Mesenteric fat pad (tissue), 1 donor: ENCODE measurements around the gene DCC. TPM values are rescaled to one million over a fixed set of nuclear protein-coding genes. Genes with fewer than 3 reads are reported as not detected.

Experiments used
- DNase-seq: peaks from one replicate; pipeline ENCODE4 v3.0.0-alpha.2; 2020; ENCODE audit warnings: low spot score
- long read RNA-seq: library from polyadenylated mRNA; unstranded; transcript quantifications from one replicate; pipeline ENCODE4 v2.0.0, GENCODE V29; 2020
- total RNA-seq: library from RNA; stranded (reverse); fragmentation: NEBNext Ultra II Directional; extraction: Animal tissue kit (Norgen Biotek cat#: 25700); gene quantifications from one replicate; pipeline ENCODE4 v1.2.1, GENCODE V29; 2021
- donor health status: DM: yes; HTN: yes; CAD: no.

Gene DCC, protein sequence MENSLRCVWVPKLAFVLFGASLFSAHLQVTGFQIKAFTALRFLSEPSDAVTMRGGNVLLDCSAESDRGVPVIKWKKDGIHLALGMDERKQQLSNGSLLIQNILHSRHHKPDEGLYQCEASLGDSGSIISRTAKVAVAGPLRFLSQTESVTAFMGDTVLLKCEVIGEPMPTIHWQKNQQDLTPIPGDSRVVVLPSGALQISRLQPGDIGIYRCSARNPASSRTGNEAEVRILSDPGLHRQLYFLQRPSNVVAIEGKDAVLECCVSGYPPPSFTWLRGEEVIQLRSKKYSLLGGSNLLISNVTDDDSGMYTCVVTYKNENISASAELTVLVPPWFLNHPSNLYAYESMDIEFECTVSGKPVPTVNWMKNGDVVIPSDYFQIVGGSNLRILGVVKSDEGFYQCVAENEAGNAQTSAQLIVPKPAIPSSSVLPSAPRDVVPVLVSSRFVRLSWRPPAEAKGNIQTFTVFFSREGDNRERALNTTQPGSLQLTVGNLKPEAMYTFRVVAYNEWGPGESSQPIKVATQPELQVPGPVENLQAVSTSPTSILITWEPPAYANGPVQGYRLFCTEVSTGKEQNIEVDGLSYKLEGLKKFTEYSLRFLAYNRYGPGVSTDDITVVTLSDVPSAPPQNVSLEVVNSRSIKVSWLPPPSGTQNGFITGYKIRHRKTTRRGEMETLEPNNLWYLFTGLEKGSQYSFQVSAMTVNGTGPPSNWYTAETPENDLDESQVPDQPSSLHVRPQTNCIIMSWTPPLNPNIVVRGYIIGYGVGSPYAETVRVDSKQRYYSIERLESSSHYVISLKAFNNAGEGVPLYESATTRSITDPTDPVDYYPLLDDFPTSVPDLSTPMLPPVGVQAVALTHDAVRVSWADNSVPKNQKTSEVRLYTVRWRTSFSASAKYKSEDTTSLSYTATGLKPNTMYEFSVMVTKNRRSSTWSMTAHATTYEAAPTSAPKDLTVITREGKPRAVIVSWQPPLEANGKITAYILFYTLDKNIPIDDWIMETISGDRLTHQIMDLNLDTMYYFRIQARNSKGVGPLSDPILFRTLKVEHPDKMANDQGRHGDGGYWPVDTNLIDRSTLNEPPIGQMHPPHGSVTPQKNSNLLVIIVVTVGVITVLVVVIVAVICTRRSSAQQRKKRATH (N-terminal part only)
- total RNA-seq: 0.42 TPM
- long read RNA-seq: 0 reads

DNA sequence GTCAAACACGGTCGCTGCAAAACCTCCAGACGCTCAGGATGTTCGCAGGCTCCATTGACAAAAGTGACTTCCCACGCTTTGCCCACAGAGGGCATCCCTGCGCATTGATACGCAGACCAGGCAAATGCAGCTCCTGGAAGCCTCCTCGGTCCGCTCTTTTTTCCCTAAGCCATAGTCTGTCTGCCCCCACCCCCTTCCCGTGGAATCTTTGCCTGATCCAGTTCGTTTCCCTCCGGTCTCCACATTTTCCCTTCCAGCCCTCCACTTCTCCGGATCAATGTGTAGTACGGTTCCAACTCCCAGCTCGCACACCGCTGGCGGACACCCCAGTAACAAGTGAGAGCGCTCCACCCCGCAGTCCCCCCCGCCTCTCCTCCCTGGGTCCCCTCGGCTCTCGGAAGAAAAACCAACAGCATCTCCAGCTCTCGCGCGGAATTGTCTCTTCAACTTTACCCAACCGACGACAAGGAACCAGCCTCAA is at the start of gene DCC:
Gene DCC (plus strand): TSS at position 307 of the 481 bp plus-strand sequence. CDS start 591 bp downstream, outside the sequence.
- DNase-seq: no peak

- no peak for DNase-seq
Observed at GRCh38 chr18:52310651-52311050, 29.3 kb upstream of the DCC start.

GRCh38 chr18:52311331-52311730 is 28.7 kb upstream of the DCC start:
- DNase-seq: no peak

GRCh38 chr18:52312346-52312745 is 27.7 kb upstream of the DCC start:
- DNase-seq: no peak

GRCh38 chr18:52313213-52313612 is 26.8 kb upstream of the DCC start:
- no peak for DNase-seq

DNA sequence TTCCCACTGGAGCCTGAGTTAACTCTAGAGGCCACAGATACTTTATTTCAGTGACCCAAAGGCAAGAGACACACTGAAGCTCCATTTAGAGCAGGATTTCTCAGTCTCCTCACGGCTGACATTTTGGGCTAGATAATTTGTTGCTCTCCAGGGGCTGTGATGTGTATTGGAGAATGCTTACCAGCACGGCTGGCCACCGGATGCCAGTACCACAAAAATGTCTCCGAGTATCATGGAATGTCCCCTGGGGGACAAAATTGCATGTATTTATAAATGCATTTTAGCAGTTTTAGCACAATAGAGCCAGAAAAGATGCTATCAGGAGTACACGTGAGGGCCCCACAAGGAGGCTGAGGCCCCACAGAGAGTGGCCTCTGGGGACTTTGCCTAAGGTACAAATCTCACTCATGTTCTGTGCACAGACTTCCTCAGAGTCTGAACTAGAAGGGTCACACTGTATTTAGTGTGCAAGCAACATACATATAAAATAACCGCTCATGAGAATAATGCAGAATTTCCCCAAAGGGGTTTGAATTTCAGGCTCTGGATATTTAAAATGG is 20.5 kb upstream of the DCC start:
- no peak for DNase-seq

GRCh38 chr18:52322307-52322706 is 17.7 kb upstream of the DCC start:
- DNase-seq: no peak

DNA sequence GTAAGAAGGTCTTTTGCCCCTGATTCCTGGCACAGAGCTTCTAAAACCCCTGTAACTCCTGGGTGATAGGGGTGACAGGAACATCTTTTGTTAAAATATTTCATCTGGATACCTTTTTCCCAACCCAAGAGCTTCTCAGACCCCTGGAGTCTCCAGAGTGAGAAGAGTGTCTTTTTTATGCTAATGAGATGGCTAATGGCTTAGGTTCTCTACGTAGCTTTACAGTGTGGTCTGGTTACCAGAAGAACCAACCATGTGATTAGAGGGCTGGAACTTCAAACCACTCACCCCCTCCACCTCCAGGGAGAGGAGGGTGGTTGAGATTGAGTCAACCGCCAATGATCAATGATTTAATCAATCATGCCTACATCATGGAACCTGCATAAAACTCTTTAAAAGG is 16.2 kb upstream of the DCC start:
- no peak for DNase-seq

DNA sequence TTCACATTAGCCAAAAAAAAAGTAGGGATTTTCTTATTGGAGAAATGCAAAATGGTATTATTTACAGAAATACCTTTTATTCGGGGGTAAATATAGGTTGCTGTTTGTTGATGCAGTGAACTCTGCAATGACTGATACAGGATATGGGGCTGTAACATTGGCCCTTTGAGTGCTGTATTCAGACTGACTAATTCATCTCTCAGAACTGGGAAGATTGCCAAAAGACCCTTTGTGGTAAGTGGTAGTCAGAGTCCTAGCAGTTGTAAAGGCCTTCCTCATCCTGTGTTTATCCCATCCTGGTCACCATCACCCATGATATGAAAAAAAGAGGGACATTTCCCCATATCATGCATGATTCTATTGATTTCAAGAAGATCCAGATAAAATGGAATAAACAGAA is 14.0 kb upstream of the DCC start:
- DNase-seq: no peak

DNA sequence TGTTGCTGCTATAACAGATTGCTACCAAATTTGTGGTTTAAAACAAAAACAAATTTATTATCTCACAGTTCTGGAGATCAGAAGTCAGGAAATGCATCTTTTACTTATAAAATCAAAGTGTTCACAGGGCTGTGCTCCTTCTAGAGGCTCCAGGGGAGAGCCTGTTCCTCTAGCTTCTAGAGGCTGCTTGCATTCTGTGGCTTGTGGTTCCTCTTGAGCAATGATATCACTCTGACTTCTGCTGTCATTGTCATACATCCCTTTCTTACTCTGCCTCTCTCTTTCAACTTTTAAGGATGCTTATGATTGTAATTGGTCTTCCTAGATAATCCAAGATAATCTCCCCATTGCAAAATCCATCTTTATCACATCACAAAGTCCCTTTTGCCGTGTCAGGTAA is 6.1 kb upstream of the DCC start:
- no peak for DNase-seq

DNA sequence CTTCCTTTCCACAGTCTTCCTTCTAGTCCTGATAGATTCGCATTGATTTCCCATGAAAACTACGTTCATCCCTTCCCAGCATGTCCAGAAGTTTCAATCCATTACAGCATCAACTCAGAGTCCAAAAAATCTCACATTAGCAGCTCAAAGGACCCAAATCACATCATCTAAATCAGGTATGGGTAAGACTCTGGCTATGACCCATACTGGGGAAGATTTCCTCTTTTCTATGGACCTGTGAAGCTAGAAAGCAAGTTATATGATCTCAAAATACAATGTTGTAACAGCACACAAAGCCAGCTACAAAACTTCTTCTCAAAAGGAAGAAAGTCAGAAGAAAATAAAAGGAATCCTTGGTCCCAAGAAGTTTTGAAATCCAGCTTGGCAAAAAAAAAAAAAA is 5.7 kb upstream of the DCC start:
- DNase-seq: no peak

GRCh38 chr18:52334896-52335295 is 5.1 kb upstream of the DCC start:
- DNase-seq: no peak

- no peak for DNase-seq
Observed at GRCh38 chr18:52337276-52337675, 2.7 kb upstream of the DCC start.

GRCh38 chr18:52340406-52341102 is 557 bp downstream of the DCC start:
- DNase-seq: no peak

GRCh38 chr18:52341103-52341432 is 1.1 kb downstream of the DCC start:
- no peak for DNase-seq

DNA sequence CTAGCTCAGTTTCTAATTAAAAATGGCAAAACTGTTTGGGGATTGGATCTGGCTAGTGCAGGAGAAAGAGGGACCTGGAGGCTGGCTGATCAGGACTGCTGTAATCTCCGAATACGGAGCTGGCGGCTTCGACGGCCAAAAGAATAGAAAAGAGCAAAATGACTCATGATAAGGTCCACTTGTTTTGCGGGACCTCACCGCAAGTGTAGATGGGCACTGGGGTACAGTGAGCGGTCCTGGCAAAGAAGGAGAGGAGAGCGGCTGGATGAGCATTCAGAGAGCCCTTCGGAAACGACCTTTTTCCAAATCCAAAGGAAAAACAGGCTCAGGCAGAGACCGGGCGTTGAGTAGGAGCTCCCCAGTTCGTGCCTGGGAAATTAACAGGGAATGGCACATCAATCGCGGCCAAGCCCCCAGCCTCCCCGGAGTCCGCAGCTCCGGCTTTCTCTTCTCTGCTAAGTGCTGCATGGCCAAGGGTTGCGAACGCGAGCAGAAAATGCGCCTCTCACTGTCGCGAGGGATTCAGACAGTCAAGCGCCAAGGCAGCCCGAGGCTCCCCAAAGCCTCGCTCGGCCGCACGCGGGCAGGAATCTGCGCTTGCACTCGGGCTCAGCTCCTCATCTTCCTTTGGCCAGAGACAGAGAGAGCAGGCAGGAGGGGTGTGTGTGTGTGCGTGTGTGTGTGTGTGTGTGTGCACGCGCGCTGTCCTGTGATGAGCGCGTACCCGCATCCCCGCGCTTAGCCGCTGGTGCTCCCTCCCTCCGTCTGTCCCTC is 1.8 kb downstream of the DCC start:
- no peak for DNase-seq

- DNase-seq: no peak
Observed at GRCh38 chr18:52342456-52342855, 2.5 kb downstream of the DCC start.

- no peak for DNase-seq
Observed at GRCh38 chr18:52343138-52343537, 3.1 kb downstream of the DCC start.

- no peak for DNase-seq
Observed at GRCh38 chr18:52343731-52344340, 3.8 kb downstream of the DCC start.

DNA sequence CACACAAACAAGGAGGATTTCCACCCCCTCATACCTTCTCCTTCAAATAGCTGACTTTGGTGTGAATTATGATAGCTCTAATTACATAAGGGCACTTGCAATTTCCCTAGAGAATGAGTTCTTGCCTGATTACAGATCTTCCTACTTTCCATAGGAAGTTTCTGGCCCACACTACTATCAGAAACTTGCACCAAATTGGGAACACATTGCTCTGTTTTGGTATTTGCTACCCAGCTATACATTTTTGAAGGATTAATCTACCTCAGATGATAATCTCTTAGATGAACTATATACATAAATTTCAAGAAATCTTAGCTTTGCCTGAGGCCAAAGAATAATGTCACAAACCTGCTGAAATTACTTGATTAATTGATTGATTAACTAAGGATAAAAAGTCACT is 4.9 kb downstream of the DCC start:
- DNase-seq: no peak
